ENCODE measurements around the gene PRPF6. TPM values are rescaled to one million over a fixed set of nuclear protein-coding genes. Genes with fewer than 3 reads are reported as not detected.

Gene PRPF6
- total and polyA plus RNA-seq, 2 of the 13 experiments (the other 11 are each of a cell fraction or from before 2014, with no cell fraction given), result 63.7 to 101 TPM

DNA sequence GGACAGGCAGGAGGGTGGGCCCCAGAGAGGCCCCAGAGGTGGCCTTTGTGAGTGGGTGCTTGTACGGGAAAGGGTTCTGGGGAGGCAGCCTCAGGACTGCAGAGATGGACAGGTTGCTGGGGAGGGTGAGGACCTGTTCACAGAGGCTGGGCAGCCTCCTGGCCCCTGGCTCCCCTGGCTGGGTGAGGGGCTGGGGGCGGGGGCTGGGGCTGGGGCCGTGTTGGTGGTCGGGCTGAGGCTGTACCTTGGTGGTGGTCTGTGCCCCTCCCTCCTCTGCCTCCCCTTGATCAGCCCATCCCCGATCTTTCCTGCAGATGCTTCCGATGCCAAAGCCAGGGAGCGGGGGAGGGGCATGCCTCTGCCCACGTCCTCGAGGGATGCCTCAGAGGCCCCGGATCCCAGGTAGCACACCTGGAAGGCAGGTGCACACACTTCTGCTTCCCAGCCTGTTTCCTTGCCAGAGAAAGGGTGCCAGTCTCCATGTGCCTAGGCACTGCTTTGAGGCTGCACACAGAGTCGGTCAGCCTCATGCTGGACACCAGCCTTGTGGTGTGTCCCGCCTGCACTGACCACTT is 86.9 kb downstream of the PRPF6 start (continued):
- TF ChIP-seq, protein P1, sequence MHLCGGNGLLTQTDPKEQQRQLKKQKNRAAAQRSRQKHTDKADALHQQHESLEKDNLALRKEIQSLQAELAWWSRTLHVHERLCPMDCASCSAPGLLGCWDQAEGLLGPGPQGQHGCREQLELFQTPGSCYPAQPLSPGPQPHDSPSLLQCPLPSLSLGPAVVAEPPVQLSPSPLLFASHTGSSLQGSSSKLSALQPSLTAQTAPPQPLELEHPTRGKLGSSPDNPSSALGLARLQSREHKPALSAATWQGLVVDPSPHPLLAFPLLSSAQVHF (CRISPR knock-in tag; IDR thresholded peaks at IDR 0.05), result peak; percentile 31; the same call in 1 of the 2 replicates
- TF ChIP-seq TAF1 (CRISPR knock-in tag; IDR thresholded peaks at IDR 0.05) (no peak), RARG (CRISPR knock-in tag; IDR thresholded peaks at IDR 0.05; ENCODE audit: low read depth) (no peak), ZNF777 (CRISPR knock-in tag; IDR thresholded peaks at IDR 0.05) (no peak), HOXA7 (CRISPR knock-in tag; IDR thresholded peaks at IDR 0.05) (0 out of 2 replicates have a peak, but pooled peaks have one; percentile 71), RORA (CRISPR knock-in tag; IDR thresholded peaks at IDR 0.05) (no peak), ZNF766 (CRISPR knock-in tag; IDR thresholded peaks at IDR 0.05; ENCODE audit: borderline replicate concordance) (no peak)
- TF ChIP-seq, protein P2, sequence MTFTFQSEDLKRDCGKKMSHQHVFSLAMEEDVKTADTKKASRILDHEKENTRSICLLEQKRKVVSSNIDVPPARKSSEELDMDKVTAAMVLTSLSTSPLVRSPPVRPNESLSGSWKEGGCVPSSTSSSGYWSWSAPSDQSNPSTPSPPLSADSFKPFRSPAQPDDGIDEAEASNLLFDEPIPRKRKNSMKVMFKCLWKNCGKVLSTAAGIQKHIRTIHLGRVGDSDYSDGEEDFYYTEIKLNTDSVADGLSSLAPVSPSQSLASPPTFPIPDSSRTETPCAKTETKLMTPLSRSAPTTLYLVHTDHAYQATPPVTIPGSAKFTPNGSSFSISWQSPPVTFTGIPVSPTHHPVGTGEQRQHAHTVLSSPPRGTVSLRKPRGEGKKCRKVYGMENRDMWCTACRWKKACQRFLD (CRISPR knock-in tag; IDR thresholded peaks at IDR 0.05; ENCODE audit: borderline replicate concordance), result no peak
- TF ChIP-seq, protein P3, sequence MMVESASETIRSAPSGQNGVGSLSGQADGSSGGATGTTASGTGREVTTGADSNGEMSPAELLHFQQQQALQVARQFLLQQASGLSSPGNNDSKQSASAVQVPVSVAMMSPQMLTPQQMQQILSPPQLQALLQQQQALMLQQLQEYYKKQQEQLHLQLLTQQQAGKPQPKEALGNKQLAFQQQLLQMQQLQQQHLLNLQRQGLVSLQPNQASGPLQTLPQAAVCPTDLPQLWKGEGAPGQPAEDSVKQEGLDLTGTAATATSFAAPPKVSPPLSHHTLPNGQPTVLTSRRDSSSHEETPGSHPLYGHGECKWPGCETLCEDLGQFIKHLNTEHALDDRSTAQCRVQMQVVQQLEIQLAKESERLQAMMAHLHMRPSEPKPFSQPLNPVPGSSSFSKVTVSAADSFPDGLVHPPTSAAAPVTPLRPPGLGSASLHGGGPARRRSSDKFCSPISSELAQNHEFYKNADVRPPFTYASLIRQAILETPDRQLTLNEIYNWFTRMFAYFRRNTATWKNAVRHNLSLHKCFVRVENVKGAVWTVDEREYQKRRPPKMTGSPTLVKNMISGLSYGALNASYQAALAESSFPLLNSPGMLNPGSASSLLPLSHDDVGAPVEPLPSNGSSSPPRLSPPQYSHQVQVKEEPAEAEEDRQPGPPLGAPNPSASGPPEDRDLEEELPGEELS (CRISPR knock-in tag; IDR thresholded peaks at IDR 0.05), result no peak

Data from HepG2 (cell line).